Stimulated activated naive CD4-positive, alpha-beta T cell (primary cell): Measurements from ENCODE around the gene RASIP1.
"Not testable (repeated sequence)": the region's sequence is repeated elsewhere in the genome, so short reads cannot be mapped to it uniquely, and the experiment has no call there.

ENCODE experiments used
- DNase-seq, 6 experiments: peaks; one replicate each; lab custom pipeline; 2025; lab: John Stamatoyannopoulos, UW

Gene RASIP1, protein sequence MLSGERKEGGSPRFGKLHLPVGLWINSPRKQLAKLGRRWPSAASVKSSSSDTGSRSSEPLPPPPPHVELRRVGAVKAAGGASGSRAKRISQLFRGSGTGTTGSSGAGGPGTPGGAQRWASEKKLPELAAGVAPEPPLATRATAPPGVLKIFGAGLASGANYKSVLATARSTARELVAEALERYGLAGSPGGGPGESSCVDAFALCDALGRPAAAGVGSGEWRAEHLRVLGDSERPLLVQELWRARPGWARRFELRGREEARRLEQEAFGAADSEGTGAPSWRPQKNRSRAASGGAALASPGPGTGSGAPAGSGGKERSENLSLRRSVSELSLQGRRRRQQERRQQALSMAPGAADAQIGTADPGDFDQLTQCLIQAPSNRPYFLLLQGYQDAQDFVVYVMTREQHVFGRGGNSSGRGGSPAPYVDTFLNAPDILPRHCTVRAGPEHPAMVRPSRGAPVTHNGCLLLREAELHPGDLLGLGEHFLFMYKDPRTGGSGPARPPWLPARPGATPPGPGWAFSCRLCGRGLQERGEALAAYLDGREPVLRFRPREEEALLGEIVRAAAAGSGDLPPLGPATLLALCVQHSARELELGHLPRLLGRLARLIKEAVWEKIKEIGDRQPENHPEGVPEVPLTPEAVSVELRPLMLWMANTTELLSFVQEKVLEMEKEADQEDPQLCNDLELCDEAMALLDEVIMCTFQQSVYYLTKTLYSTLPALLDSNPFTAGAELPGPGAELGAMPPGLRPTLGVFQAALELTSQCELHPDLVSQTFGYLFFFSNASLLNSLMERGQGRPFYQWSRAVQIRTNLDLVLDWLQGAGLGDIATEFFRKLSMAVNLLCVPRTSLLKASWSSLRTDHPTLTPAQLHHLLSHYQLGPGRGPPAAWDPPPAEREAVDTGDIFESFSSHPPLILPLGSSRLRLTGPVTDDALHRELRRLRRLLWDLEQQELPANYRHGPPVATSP

DNA sequence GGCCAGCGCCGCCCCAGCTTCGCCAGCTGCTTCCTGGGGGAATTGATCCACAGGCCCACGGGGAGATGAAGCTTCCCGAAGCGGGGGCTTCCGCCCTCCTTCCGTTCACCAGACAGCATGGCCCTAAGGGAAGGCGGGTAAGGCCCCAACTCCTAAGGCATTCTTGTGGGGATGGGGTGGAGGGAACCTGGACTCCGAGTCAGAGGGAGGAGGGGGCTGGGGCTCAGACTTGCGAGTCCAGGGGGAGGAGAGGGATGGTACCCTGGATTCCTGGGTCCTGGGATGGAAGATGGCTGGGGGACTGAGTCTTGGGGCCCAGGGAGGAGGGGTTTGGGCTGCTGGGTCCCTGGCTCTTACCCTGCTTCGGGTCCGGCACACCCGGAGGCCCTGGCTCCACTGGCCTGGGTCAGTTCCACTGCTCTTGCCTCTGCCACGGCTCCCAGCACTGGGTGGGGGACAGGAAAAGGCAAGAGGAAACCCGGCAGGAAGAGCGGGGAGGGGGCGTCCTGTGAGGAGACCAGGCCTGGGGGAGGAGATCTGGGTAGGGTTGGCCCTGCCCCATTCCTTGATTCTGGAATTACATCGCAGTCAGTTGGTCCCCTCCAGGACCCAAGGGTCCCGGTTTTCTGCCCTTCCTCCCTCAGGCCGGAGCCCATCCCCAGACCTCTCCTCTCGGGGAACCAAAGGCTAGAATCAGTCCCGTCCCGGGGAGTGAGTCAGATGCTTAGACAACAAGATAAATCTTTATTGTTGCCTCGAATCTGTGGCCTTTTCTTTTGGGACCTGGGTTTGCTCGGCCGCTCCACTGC, at the start of gene RASIP1:
Gene RASIP1, minus strand, starts transcription at position 447 of the 809 bp plus-strand sequence. Its CDS starts 328 bp downstream, at position 119.
- no peak for DNase-seq

DNA sequence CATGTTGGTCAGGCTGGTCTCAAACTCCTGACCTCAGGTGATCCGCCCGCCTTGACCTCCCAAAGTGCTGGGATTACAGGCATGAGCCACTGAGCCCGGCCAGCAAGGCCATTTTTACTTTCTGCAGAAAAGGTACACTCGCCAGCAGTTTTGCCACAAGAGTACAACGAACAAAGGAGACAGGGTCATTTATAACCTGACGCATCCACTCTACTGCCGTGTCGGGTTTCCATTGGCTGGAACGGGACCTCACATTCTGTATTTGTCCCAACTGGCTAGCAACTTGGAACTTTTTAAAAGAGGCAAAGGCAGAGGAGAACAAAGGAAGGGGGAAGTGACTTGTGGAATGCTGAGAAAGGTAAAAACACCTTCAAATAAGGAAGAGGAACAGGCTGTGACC, 46.9 kb upstream of the RASIP1 start:
- not testable (repeated sequence) for DNase-seq

DNA sequence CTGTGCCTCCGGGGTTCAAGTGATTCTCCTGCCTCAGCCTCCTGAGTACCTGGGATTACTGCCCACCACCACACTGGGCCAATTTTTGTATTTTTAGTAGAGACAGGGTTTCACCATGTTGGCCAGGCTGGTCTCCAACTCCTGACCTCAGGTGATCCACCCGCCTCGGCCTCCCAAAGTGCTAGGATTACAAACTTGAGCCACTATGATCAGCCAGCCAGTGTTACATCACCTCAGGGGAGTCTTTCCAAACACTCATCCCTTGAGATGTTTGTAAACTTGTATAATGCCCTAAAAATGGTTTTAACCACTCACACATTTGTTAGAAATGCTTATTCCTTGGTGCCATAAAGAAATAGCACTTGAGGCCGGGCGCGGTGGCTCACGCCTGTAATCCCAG, 46.0 kb upstream of the RASIP1 start:
- not testable (repeated sequence) for DNase-seq

DNA sequence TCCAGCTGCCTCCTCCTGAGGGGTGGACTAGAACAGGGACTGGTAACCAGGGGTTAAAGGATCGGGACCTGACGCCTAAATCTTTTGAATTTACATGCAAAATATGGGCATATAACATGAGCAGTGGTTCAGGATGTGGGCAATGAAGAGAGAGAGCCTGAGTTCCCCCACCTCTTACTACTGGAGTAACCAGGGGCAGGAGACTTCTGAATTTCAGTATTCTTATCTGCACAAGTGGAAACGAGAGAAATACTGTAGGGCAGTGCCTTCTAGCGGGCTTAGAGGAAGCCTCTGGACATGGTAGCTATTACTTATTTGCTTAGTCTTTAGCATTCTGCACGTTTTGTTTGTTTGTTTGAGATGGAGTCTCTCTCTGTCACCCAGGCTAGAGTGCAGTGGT, 44.1 kb upstream of the RASIP1 start:
- DNase-seq: no peak

DNA sequence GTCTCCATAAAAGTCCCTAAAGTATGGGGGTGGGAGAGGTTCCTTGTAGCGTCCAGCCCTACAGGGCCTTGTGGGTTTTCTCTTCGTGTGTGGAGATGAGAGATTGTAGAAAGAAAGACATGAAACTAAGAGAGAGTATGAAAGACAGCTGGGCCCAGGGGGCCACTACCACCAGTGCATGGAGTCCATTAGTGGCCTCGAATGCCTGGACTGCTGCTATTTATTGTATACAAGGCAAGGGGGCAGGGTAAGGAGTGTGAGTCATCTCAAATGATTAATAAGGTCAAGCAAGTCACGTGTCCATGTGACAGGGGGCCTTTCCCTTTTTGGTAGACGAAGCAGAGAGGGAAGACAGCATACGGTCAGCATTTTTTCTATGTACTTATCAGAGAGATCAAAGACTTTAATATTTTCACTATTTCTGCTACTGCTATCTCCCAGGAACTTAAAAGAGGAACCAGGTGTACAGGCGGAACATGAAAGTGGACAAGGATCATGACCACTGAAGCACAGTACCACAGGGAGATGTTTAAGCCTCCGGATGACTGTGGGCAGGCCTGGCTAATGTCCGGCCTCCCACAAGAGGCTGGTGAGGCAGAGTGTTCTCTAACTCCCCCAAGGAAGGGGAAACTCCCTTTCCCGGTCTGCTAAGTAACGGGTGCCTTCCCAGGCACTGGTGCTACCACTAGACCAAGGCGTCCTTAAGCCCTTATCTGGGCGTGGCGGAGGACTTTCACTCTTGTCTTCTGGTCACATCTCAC, 40.4 kb upstream of the RASIP1 start:
- no peak for DNase-seq

DNA sequence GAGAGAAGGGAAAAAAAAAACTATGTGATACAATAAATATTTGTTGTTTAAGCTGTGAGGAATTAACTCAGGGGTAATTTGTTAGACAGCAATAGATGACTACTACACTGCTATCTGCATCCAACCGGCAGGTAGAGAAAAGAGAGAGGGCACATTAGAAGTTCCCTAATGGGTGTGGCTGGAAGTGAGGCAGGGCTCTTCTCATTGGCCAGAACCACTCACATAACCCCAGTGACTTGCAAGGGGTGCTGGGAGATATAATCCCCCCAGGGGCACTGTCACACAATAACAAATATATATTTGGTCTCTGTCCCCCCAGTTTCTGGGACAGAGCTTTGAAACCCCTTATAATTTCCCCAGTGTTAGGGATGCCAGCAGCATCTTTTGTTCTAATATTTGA, 39.2 kb upstream of the RASIP1 start:
- DNase-seq: no peak

DNA sequence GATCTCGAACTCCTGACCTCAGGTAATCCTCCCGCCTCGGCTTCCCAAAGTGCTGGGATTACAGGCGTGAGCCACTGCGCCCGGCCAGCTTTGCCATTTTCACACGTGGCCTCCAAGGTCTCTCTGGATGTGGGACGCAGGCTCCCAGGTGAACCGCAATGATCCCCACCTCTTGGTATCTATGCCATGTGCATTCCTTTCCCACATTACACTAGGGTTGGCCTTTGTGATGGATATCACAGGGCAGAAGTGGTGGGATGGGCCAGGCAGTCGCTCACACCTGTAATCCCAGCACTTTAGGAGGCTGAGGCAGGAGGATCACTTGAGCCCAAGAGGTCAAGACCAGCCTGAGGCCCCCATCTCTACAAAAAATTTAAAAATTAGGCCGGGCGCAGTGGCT, 37.3 kb upstream of the RASIP1 start:
- DNase-seq: no peak

DNA sequence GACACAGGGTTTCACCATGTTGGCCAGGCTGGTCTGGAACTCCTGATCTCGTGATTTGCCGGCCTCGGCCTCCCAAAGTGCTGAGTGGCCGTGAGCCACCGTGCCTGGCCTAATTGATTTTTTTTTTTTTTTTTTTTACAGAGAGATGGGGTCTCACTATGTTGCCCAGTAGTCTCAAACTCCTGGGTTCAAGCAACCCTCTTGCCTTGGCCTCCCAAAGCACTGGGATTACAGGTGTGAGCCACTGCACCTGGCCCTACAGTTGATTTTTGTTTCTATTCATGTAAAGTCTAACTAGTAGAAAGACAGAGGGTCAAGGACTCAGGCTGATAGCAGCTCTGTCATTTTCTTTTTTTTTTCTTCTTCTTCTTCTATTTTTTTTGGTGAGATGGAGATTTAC, 36.7 kb upstream of the RASIP1 start:
- no peak for DNase-seq

DNA sequence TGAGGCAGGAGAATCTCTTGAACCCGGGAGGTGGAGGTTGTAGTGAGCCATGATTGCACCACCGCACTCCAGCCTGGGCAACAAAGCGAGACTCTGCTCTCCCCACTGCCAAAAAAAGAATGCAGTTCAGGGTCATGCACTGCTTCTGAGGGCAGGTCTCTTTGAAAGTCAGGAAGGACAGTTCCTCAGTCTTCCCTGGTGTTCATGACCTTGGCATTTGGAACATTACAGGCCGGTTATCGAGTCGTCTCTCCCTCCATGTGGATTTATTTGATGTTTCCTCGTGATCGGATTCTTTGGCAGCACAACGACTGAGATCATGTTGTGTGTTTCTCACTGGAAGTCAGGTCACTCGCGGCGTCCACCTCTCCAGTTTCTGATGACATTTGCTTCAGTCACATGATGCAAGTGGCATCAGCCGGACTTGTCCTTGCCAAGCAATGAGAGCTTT, 32.1 kb upstream of the RASIP1 start:
- DNase-seq: no peak

DNA sequence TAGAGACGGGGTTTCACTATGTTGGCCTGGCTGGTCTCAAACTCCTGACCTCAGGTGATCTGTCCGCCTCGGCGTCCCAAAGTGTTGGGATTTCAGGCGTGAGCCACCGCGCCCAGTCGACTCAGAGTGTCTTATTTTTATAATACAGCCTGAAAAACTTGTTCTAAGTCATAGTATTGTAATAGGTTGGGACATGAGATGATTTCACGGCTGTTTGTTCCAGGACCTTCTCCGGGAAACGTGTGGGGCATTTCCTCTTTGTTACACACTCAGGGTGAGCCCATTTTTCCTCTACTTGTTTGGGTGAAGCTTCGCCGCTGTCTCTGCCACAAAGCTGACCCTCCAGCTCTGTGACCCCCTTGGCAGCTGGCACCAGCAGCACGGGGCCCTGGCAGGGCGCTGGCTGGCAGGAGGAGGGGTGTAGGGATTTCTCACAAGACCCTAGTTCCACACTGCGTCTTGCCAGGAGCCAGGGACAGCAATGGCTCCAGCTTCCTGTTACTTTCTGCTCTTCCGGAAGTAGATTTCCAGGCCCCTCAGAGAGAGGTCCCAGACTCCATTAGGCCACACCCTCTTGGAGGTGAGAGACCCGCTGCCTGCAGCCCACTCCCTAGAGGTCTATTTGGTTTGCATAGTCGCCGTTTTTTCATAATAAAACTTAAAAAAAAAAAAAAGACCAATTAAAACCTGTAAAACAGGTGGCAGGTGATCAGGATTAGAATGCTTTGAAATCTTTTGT, 30.5 kb upstream of the RASIP1 start:
- DNase-seq: no peak

DNA sequence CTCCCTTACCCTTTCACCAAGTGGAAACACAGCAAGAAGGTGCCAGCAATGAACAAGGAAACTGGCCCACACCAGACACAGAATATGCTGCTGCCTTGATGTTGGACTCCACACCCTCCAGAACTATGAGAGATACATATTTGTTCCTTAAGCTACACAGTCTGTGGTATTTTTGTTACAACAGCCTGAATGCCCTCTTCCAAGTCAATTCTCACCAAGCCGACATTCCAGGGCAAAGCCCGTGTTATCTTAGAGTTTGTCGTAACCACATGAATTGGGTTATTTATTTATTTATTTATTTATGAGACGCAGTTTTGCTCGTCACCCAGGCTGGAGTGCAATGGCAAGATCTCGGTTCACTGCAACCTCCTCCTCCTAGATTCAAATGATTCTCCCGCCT, 29.9 kb upstream of the RASIP1 start:
- no peak for DNase-seq

DNA sequence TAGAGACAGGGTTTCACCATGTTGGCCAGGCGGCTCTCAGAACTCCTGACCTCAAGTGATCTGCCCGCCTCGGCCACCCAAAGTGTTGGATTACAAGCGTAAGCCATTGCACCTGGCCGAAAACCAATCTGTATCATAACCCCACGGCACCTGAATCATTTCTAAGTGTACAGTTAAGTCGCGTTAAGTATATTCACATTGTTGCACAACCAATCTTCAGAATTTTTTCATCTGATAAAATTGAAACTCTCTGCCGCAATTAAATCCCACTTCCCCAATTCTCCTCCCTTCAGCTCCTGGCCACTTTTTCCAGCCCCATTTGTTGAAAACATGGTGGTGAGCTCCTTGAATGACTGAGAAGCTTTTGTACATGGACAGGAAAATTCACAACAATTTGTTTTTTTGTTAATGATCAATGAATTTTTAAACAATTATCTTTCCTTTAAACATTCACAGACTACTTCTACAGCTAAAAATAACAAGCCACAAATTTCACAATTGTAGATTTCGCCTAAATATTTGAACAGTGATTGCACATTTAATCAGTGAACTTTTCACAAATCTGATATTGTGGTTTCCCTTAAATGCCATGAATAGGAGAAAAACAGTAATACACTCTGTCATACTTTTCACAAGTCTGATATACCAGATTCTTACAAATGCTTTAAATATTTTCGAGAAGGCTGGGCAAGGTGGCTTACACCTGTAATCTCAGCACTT, 28.7 kb upstream of the RASIP1 start:
- DNase-seq: no peak

DNA sequence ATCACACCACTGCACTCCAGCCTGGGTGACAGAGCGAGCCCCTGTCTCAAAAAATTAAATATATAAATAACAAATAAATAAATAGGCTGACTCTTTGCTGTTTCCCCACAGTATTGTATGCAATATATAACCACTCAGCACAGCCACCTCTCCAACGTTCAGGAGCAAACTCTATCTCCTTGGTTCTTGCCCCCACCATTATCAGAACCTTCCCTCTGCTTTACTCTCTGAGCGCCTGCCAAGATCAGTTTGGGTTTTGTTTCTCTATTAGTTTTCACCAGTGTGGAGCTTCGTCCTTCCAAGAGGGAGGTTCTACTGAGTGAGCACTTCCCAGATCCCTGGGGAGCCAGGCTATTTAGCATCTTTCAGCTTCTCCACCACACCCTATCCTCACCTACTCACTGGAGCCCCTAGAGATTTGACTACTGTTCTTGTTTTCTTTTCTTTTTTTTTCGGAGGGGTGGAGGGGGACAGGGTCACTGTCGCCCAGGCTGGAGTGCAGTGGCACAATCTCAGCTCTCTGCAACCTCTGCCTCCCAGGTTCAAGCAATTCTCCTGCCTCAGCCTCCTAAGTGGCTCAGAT, 27.9 kb upstream of the RASIP1 start:
- not testable (repeated sequence) for DNase-seq

DNA sequence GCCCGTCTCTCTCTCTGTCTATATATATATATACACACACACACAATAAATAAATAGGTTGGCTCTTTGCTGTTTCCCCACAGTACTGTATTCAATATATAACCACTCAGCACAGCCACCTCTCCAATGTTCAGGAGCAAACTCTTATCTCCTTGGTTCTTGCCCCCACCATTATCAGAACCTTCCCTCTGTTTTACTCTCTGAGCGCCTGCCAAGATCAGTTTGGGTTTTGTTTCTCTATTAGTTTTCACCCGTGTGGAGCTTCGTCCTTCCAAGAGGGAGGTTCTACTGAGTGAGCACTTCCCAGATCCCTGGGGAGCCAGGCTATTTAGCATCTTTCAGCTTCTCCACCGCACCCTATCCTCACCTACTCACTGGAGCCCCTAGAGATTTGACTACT, 25.4 kb upstream of the RASIP1 start:
- not testable (repeated sequence) for DNase-seq

DNA sequence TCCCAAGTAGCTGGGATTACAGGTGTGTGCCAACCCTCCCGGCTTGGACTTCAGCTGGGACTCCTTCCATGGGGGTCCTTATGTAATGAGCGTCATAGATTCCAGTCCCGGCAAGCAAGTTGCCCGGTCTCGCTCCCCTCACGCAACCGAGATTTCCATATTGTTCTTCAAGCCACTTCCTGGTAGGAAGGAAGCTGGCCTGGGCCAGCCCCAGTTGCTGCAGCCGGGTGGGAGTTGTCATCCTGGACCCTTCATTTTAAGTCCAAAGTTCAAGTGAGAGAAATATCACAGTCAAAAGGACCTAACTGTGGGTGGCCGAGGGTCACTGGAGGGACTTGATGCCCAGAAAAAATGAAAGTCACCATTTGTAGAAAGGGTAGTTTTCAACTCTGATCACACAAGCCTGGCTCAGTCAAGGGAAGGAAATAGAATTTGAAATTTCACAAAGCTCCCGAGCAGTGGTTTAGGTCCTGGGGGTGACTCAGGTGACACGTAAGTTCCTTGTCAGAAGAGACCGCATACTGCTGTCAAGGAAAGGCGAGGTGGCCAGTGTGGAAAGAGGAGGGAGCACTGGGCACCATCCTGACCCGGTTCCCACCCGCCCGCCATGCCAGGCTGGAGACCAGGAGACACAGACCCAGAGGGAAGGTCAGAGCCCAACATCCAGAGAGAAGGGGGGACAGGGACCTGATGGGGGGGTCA, 20.2 kb upstream of the RASIP1 start:
- DNase-seq: no peak

DNA sequence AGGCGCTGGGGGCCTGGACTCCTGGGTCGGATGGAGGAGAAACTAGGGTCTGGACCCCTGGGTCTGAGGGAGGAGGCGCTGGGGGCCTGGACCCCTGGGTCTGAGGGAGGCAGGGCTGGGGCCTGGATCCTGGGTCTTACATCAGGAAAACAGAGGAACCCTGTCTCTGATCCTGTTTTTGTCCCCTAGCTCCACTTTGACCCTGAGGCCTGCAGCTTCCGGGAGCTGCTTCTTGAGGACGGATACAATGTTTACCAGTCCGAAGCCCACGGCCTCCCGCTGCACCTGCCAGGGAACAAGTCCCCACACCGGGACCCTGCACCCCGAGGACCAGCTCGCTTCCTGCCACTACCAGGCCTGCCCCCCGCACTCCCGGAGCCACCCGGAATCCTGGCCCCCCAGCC, 17.3 kb upstream of the RASIP1 start:
- no peak for DNase-seq

DNA sequence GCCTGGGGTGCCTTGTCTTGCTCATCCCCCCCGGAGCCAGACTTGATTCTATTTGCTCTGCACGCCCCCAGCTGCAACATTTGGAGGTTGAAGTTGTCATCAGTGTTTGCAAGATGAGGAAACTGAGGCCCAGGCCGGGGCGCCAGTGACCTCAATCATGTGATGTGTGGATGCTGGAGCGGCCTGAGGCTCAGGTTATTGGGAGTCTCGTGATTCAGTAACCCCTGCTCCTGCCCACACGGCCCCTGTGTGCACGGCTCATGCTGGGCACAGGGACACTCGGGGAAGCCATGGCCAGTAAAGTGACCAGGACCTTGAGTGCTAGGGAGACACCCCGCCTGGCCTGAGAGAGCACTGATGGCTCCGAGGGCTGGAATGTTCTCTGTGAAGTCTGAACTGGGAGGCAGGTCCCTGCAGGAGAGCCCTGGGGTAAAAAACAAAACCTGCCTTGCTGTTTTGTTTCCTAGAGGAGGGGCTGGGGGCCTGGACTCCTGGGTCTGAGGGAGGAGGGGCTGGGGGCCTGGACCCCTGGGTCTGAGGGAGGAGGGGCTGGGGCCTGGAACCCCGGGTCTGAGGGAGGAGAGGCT, 16.8 kb upstream of the RASIP1 start:
- no peak for DNase-seq

DNA sequence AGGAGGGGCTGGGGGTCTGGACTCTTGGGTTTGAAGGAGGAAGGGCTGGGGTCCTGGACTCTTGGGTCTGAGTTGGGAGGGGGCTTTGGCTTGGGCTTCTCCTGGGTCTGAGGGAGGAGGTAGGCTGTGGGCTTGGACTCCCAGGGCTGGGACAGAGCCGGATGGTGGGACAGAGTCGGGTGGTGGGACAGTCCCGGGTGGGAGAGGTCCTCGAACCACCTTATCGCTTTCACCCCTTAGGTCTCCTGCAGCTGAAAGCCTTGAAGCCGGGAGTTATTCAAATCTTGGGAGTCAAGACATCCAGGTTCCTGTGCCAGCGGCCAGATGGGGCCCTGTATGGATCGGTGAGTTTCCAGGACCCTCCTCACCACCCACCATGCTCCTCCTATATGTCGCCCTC, 16.3 kb upstream of the RASIP1 start:
- DNase-seq: no peak
